ENCODE data around the gene SEBOX.

Gene SEBOX

DNA sequence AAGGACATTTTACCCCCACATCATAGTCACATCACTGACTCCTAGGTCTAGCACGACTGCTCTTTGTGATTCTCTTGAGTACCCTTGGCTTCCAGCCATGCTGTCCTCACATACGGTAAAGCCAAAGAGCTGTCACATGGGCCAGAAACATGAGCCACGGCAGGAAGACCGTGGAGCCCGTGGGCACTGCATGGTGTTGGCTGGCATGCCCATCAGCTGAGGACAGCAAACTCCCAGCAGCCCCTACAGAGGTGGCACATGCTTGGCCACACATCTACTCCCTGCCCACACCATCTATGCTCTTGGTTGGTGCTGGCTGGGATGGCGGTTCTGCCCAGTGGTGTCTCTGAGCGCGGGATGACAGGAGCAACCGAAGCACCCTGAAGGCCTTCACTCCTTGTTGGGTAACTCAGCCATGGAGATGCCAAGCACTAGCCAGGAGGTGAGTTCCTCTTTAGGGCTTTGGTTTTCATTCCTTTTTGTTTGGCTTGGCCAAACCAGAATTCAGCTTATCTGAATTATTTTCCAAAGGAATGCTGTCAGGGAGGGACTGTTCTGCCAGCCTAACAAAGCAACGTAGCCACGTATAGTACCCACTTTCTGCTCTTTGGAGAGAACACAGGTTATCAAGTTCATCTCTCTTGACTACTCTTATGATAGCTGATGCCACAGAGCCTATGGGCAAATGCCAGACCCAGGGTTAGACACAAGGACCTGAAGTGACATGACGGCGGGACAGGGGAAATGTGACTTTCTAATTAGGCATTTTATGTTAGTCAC lies 19.4 kb downstream of the SEBOX start:
- Histone ChIP-seq H3K9me3 (ENCODE audit: severe bottlenecking) (no peaks in the 10 kb centered on the region), H3K27me3 (ENCODE audit: insufficient read depth, poor library complexity, severe bottlenecking) (no peaks in the 10 kb centered on the region), H3K4me1 (ENCODE audit: insufficient read depth, poor library complexity, severe bottlenecking) (peaks cover 21% of the 10 kb centered on the region), H3K4me3 (ENCODE audit: severe bottlenecking) (no peak overlapping the region), H3K36me3 (ENCODE audit: low read depth) (peaks cover 87% of the 10 kb centered on the region), H3K27ac (ENCODE audit: poor library complexity, severe bottlenecking) (peak overlapping the region; percentile 90)
- TF ChIP-seq, protein P1, sequence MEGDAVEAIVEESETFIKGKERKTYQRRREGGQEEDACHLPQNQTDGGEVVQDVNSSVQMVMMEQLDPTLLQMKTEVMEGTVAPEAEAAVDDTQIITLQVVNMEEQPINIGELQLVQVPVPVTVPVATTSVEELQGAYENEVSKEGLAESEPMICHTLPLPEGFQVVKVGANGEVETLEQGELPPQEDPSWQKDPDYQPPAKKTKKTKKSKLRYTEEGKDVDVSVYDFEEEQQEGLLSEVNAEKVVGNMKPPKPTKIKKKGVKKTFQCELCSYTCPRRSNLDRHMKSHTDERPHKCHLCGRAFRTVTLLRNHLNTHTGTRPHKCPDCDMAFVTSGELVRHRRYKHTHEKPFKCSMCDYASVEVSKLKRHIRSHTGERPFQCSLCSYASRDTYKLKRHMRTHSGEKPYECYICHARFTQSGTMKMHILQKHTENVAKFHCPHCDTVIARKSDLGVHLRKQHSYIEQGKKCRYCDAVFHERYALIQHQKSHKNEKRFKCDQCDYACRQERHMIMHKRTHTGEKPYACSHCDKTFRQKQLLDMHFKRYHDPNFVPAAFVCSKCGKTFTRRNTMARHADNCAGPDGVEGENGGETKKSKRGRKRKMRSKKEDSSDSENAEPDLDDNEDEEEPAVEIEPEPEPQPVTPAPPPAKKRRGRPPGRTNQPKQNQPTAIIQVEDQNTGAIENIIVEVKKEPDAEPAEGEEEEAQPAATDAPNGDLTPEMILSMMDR (IDR thresholded peaks at IDR 0.05; ENCODE audit: poor library complexity, severe bottlenecking) = no peak
- DNase-seq (ENCODE audit: low spot score) = no peak
- no peak for ATAC-seq (ENCODE audit: low read depth)

DNA sequence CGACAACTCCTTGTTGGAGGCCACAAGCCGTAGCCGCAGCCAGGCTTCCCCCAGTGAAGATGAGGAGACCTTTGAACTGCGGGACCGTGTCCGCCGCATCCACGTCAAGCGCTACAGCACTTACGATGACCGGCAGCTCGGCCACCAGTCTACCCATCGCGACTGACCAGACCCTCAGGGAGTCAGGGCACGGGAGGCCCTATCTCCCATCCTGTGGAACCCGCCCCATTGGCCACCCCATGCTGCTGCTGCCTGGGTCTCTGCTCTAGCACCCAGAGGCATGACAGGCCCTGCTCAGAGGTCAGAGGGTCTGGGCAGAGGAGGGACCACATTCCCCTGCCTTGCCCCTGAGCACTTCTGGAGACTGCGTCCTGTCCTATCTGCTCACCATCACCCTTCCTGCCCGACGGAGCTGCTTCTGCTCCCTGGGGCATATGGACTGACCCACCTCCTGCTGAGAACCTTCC lies 20.5 kb downstream of the SEBOX start:
- peaks cover 87% of the 10 kb centered on the region for H3K36me3 ChIP-seq (ENCODE audit: low read depth)
- DNase-seq (ENCODE audit: low spot score) (no peak), ATAC-seq (ENCODE audit: low read depth) (no peak)
- no peaks in the 10 kb centered on the region for H3K9me3 ChIP-seq (ENCODE audit: severe bottlenecking)
- no peaks in the 10 kb centered on the region for H3K27me3 ChIP-seq (ENCODE audit: insufficient read depth, poor library complexity, severe bottlenecking)
- H3K4me3 ChIP-seq (ENCODE audit: severe bottlenecking) = no peak overlapping the region
- H3K27ac ChIP-seq (ENCODE audit: poor library complexity, severe bottlenecking) = no peak overlapping the region
- H3K4me1 ChIP-seq (ENCODE audit: insufficient read depth, poor library complexity, severe bottlenecking) = peaks cover 21% of the 10 kb centered on the region
- TF ChIP-seq, protein P1 (IDR thresholded peaks at IDR 0.05; ENCODE audit: poor library complexity, severe bottlenecking) = no peak

DNA sequence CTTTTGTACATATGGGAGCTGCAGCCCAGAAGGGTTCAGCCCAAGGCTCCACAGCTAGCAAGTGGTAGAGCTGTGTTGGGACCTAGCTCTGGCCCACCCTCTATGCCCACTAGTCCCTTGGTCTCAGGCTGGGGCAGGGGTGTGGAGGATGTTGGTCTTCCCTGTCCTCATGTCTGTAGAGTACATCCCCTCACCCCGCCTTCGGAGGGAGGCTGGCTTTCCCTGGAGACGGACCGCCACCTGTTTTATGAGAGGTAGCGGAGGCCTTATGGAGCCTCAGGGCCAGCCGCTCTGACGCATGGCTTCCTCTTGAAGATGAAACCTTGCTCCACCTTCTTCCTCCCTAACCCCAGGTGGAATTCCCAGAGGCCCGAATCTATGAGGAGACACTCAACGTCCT lies 21.0 kb downstream of the SEBOX start:
- H3K27ac ChIP-seq (ENCODE audit: poor library complexity, severe bottlenecking) = no peak overlapping the region
- ATAC-seq (ENCODE audit: low read depth) (no peak), DNase-seq (ENCODE audit: low spot score) (no peak)
- no peaks in the 10 kb centered on the region for H3K27me3 ChIP-seq (ENCODE audit: insufficient read depth, poor library complexity, severe bottlenecking)
- no peak overlapping the region for H3K4me3 ChIP-seq (ENCODE audit: severe bottlenecking)
- no peaks in the 10 kb centered on the region for H3K9me3 ChIP-seq (ENCODE audit: severe bottlenecking)
- peaks cover 21% of the 10 kb centered on the region for H3K4me1 ChIP-seq (ENCODE audit: insufficient read depth, poor library complexity, severe bottlenecking)
- TF ChIP-seq, protein P1 (IDR thresholded peaks at IDR 0.05; ENCODE audit: poor library complexity, severe bottlenecking) = no peak
- peaks cover 85% of the 10 kb centered on the region for H3K36me3 ChIP-seq (ENCODE audit: low read depth)

DNA sequence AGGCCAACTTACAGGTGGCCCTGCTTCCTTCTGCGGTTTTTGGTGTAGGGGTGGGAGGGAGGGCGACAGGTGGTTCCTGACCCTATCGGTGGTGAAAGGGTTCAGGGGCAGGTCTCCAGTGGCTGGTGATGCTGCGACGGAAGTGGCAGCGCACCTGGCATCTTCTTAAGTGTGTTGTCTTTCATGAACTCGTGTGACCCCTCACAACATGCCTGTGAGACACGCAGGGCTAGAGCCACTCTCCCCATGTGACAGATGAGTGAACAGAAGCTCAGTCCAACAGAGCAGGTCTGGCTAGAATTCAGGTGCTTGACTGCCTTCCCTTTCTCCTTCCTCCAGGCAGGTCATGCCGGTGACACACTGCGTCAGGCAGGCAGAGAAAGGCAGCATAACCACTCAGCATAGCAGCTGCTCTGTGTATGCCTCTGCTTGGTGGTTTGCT lies 21.5 kb downstream of the SEBOX start:
- Histone ChIP-seq H3K36me3 (ENCODE audit: low read depth) (peaks cover 80% of the 10 kb centered on the region), H3K27ac (ENCODE audit: poor library complexity, severe bottlenecking) (no peak overlapping the region)
- no peak for ATAC-seq (ENCODE audit: low read depth)

More for the DNA sequence above, 21.5 kb downstream of the SEBOX start:
- Histone ChIP-seq H3K27me3 (ENCODE audit: insufficient read depth, poor library complexity, severe bottlenecking) (no peaks in the 10 kb centered on the region), H3K4me3 (ENCODE audit: severe bottlenecking) (no peak overlapping the region), H3K9me3 (ENCODE audit: severe bottlenecking) (no peaks in the 10 kb centered on the region), H3K4me1 (ENCODE audit: insufficient read depth, poor library complexity, severe bottlenecking) (peaks cover 22% of the 10 kb centered on the region)
- DNase-seq (ENCODE audit: low spot score) = no peak
- TF ChIP-seq, protein P1 (IDR thresholded peaks at IDR 0.05; ENCODE audit: poor library complexity, severe bottlenecking) = no peak
